ENCODE data around the gene ZSCAN25. TPM values are rescaled to one million over a fixed set of nuclear protein-coding genes. Genes with fewer than 3 reads are reported as not detected.
A peak's percentile ranks its signal among the peaks of the same experiment; 100 is the strongest.

The ZSCAN25 gene
- total and polyA plus RNA-seq, 2 of the 13 experiments (the other 11 are each of a cell fraction or from before 2014, with no cell fraction given): 12.1 to 16.8 TPM

DNA sequence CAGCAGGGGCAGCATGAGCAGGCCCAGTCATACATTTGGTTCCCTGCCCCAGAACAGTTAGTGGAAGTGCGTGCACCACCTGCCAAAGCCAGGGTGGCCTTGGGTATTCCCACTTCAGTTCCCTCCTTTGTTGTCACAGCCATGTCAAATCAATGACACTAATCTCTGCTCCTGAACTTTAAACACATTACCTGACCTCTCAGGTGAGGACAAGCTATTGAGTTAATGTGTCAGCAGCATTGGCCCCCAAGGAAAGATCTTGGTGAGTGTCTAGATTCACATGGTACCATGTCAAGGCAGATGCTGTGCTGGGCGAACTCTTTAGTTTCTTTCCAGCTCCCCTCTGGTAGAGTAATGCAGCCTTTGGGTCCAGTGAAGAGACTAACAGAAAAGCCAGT, 60.9 kb downstream of the ZSCAN25 start (continued):
- TF ChIP-seq ZNF549 (CRISPR knock-in tag; IDR thresholded peaks at IDR 0.05) (no peak), RELA (CRISPR knock-in tag; IDR thresholded peaks at IDR 0.05) (no peak), RFX1 (IDR thresholded peaks at IDR 0.05) (no peak), EZH2 (conservative IDR thresholded peaks at IDR 0.05; ENCODE audit: low read depth, low read length) (no peak), FOXA1 (IDR thresholded peaks at IDR 0.05) (no peak), FOXA1 (CRISPR knock-in tag; IDR thresholded peaks at IDR 0.05) (peak; percentile 79), SSRP1 (CRISPR knock-in tag; IDR thresholded peaks at IDR 0.05) (no peak), ZNF253 (CRISPR knock-in tag; IDR thresholded peaks at IDR 0.05; ENCODE audit: borderline replicate concordance) (no peak), CEBPG (CRISPR knock-in tag; IDR thresholded peaks at IDR 0.05) (no peak; the same call in 1 of the 2 replicates), CENPX (CRISPR knock-in tag; IDR thresholded peaks at IDR 0.05) (no peak), ZNF441 (CRISPR knock-in tag; IDR thresholded peaks at IDR 0.05; ENCODE audit: borderline replicate concordance) (peak; percentile 54; the same call in 1 of the 2 replicates), ZBTB20 (CRISPR knock-in tag; IDR thresholded peaks at IDR 0.05; ENCODE audit: borderline replicate concordance, low read depth) (no peak), NKX3-1 (CRISPR knock-in tag; IDR thresholded peaks at IDR 0.05) (0 out of 2 replicates have a peak, but pooled peaks have one; percentile 54), NCOA1 (CRISPR knock-in tag; IDR thresholded peaks at IDR 0.05) (0 out of 2 replicates have a peak, but pooled peaks have one; percentile 56), SALL1 (CRISPR knock-in tag; IDR thresholded peaks at IDR 0.05) (peak; percentile 96), MIXL1 (CRISPR knock-in tag; IDR thresholded peaks at IDR 0.05) (peak; percentile 94), NFIB (CRISPR knock-in tag; IDR thresholded peaks at IDR 0.05; ENCODE audit: borderline replicate concordance) (no peak), CREM (IDR thresholded peaks at IDR 0.05) (peak; percentile 47; the same call in 1 of the 2 replicates), CREM (CRISPR knock-in tag; IDR thresholded peaks at IDR 0.05) (no peak)
- TF ChIP-seq, protein P1, sequence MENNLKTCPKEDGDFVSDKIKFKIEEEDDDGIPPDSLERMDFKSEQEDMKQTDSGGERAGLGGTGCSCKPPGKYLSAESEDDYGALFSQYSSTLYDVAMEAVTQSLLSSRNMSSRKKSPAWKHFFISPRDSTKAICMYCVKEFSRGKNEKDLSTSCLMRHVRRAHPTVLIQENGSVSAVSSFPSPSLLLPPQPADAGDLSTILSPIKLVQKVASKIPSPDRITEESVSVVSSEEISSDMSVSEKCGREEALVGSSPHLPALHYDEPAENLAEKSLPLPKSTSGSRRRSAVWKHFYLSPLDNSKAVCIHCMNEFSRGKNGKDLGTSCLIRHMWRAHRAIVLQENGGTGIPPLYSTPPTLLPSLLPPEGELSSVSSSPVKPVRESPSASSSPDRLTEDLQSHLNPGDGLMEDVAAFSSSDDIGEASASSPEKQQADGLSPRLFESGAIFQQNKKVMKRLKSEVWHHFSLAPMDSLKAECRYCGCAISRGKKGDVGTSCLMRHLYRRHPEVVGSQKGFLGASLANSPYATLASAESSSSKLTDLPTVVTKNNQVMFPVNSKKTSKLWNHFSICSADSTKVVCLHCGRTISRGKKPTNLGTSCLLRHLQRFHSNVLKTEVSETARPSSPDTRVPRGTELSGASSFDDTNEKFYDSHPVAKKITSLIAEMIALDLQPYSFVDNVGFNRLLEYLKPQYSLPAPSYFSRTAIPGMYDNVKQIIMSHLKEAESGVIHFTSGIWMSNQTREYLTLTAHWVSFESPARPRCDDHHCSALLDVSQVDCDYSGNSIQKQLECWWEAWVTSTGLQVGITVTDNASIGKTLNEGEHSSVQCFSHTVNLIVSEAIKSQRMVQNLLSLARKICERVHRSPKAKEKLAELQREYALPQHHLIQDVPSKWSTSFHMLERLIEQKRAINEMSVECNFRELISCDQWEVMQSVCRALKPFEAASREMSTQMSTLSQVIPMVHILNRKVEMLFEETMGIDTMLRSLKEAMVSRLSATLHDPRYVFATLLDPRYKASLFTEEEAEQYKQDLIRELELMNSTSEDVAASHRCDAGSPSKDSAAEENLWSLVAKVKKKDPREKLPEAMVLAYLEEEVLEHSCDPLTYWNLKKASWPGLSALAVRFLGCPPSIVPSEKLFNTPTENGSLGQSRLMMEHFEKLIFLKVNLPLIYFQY (CRISPR knock-in tag; IDR thresholded peaks at IDR 0.05; ENCODE audit: borderline replicate concordance): peak; percentile 62; the same call in 1 of the 2 replicates
- TF ChIP-seq, protein P2, sequence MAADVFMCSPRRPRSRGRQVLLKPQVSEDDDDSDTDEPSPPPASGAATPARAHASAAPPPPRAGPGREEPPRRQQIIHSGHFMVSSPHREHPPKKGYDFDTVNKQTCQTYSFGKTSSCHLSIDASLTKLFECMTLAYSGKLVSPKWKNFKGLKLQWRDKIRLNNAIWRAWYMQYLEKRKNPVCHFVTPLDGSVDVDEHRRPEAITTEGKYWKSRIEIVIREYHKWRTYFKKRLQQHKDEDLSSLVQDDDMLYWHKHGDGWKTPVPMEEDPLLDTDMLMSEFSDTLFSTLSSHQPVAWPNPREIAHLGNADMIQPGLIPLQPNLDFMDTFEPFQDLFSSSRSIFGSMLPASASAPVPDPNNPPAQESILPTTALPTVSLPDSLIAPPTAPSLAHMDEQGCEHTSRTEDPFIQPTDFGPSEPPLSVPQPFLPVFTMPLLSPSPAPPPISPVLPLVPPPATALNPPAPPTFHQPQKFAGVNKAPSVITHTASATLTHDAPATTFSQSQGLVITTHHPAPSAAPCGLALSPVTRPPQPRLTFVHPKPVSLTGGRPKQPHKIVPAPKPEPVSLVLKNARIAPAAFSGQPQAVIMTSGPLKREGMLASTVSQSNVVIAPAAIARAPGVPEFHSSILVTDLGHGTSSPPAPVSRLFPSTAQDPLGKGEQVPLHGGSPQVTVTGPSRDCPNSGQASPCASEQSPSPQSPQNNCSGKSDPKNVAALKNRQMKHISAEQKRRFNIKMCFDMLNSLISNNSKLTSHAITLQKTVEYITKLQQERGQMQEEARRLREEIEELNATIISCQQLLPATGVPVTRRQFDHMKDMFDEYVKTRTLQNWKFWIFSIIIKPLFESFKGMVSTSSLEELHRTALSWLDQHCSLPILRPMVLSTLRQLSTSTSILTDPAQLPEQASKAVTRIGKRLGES (CRISPR knock-in tag; IDR thresholded peaks at IDR 0.05; ENCODE audit: borderline replicate concordance): no peak
- TF ChIP-seq, protein P3, sequence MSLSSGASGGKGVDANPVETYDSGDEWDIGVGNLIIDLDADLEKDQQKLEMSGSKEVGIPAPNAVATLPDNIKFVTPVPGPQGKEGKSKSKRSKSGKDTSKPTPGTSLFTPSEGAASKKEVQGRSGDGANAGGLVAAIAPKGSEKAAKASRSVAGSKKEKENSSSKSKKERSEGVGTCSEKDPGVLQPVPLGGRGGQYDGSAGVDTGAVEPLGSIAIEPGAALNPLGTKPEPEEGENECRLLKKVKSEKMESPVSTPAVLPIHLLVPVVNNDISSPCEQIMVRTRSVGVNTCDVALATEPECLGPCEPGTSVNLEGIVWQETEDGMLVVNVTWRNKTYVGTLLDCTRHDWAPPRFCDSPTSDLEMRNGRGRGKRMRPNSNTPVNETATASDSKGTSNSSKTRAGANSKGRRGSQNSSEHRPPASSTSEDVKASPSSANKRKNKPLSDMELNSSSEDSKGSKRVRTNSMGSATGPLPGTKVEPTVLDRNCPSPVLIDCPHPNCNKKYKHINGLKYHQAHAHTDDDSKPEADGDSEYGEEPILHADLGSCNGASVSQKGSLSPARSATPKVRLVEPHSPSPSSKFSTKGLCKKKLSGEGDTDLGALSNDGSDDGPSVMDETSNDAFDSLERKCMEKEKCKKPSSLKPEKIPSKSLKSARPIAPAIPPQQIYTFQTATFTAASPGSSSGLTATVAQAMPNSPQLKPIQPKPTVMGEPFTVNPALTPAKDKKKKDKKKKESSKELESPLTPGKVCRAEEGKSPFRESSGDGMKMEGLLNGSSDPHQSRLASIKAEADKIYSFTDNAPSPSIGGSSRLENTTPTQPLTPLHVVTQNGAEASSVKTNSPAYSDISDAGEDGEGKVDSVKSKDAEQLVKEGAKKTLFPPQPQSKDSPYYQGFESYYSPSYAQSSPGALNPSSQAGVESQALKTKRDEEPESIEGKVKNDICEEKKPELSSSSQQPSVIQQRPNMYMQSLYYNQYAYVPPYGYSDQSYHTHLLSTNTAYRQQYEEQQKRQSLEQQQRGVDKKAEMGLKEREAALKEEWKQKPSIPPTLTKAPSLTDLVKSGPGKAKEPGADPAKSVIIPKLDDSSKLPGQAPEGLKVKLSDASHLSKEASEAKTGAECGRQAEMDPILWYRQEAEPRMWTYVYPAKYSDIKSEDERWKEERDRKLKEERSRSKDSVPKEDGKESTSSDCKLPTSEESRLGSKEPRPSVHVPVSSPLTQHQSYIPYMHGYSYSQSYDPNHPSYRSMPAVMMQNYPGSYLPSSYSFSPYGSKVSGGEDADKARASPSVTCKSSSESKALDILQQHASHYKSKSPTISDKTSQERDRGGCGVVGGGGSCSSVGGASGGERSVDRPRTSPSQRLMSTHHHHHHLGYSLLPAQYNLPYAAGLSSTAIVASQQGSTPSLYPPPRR (CRISPR knock-in tag; IDR thresholded peaks at IDR 0.05; ENCODE audit: borderline replicate concordance): peak; percentile 96

Data from HepG2 (cell line).